ENCODE measurements around the gene ERFE.

DNA sequence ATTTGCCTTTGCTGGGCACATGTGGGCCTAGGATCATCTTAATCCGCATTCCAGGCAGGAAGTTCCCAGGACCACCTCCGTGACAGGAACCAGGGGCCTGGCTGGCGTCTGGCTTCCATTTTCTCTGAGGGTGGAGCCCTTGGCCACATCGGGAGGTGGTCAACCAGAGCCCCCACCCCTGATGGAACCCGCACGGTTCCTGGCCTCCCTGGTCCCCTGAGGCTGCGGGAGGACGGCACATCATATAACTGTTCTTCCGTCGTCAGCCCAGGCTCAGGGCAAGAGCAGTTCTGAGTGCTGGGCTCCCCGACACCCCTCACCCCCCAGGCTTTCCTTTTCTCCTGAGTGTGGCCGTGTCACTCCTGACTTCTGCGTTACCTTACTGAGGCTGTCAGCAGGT lies 45.2 kb upstream of the ERFE start:
- TF ChIP-seq POLR2A (IDR thresholded peaks at IDR 0.05): no peak
- TF ChIP-seq, protein P1, sequence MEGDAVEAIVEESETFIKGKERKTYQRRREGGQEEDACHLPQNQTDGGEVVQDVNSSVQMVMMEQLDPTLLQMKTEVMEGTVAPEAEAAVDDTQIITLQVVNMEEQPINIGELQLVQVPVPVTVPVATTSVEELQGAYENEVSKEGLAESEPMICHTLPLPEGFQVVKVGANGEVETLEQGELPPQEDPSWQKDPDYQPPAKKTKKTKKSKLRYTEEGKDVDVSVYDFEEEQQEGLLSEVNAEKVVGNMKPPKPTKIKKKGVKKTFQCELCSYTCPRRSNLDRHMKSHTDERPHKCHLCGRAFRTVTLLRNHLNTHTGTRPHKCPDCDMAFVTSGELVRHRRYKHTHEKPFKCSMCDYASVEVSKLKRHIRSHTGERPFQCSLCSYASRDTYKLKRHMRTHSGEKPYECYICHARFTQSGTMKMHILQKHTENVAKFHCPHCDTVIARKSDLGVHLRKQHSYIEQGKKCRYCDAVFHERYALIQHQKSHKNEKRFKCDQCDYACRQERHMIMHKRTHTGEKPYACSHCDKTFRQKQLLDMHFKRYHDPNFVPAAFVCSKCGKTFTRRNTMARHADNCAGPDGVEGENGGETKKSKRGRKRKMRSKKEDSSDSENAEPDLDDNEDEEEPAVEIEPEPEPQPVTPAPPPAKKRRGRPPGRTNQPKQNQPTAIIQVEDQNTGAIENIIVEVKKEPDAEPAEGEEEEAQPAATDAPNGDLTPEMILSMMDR (IDR thresholded peaks at IDR 0.05 in 4 of 5, conservative IDR thresholded peaks at IDR 0.05 in 1 of 5): no peak

Data from gastrocnemius medialis (tissue), 4 donors.